Gastroesophageal sphincter (tissue), 4 donors: ENCODE data around the gene GLI1. TPM values are rescaled to one million over a fixed set of nuclear protein-coding genes. Genes with fewer than 3 reads are reported as not detected.
"Not testable (repeated sequence)": the region's sequence is repeated elsewhere in the genome, so short reads cannot be mapped to it uniquely, and the experiment has no call there.

Experiments
- ATAC-seq: fragments of 150-250 bp; one replicate; pipeline ENCODE4 v1.9.1; 2016; ENCODE audit warnings: mild to moderate bottlenecking, moderate library complexity
- H3K27ac ChIP-seq, 4 donors: fragments of 200-600 bp; sonication (generic) in 3 of 4; 1 replicate in 3 of 4; 2 replicates in 1 of 4; pipeline ENCODE4 v1.5.1; 2016 to 2019
- H3K27me3 ChIP-seq: fragments of 200-600 bp; sonication (generic); one replicate; pipeline ENCODE4 v1.5.1; 2019
- H3K36me3 ChIP-seq, 2 donors: fragments of 200-600 bp; sonication (generic); one replicate each; pipeline ENCODE4 v1.5.1; 2019; ENCODE audit warnings: control low read depth in 1 of 2
- H3K4me1 ChIP-seq, 3 donors: fragments of 200-600 bp; sonication (generic); 1 replicate in 2 of 3; 2 replicates in 1 of 3; pipeline ENCODE4 v1.5.1; 2016 to 2019; ENCODE audit warnings: control low read depth in 2 of 3
- H3K4me3 ChIP-seq, 2 donors: fragments of 200-600 bp; sonication (generic); one replicate each; pipeline ENCODE4 v1.5.1; 2019; ENCODE audit warnings: mild to moderate bottlenecking in 1 of 2, moderate library complexity in 1 of 2
- H3K9me3 ChIP-seq, 3 donors: fragments of 200-600 bp; sonication (generic); one replicate each; pipeline ENCODE4 v1.5.1; 2017 to 2019; ENCODE audit warnings: control low read depth in 2 of 3
- CTCF ChIP-seq, 4 experiments: fragments of 200-600 bp in 2 of 4; fragments of 450-650 bp in 2 of 4; sonication (generic) in 1 of 4; IDR thresholded peaks; one replicate each; pipeline ENCODE4 v1.5.1; 2017 to 2019; ENCODE audit warnings: antibody characterized with exemption in 4 of 4, mild to moderate bottlenecking in 2 of 4, moderate library complexity in 2 of 4
- EP300 ChIP-seq: sonication (generic); formaldehyde crosslinking; IDR thresholded peaks from one replicate; pipeline ENCODE4 v1.6.1; 2017; ENCODE audit warnings: antibody characterized with exemption, mild to moderate bottlenecking
- POLR2A ChIP-seq, 2 donors: fragments of 450-650 bp; IDR thresholded peaks; one replicate each; pipeline ENCODE4 v1.6.1; 2017; ENCODE audit warnings: antibody characterized with exemption in 2 of 2, mild to moderate bottlenecking in 2 of 2, moderate library complexity in 1 of 2
- POLR2AphosphoS5 ChIP-seq: sonication (generic); formaldehyde crosslinking; IDR thresholded peaks from one replicate; pipeline ENCODE4 v1.6.1; 2017; ENCODE audit warnings: antibody characterized with exemption
- WGBS, 2 donors: methylation state at CpG; one replicate each; pipeline ENCODE4 v1.1.5; 2018; ENCODE audit warnings: low coverage in 1 of 2; 5-methylcytosine and 5-hydroxymethylcytosine counted together
- total RNA-seq, 4 donors: library from RNA; depleted of rRNA; stranded (reverse); fragments of >200 nt; gene quantifications; one replicate each; pipeline ENCODE4 v1.1.0, GENCODE V29; 2016

Gene GLI1
- total RNA-seq, 4 donors from 2014 or later: 0.15 to 3.6 (median 0.30) TPM

GRCh38 chr12:57491393-57492280 is 32.1 kb downstream of the GLI1 start:
- no peak overlapping the region for H3K4me3 ChIP-seq

GRCh38 chr12:57495051-57495701 is 35.6 kb downstream of the GLI1 start:
- H3K4me3 ChIP-seq, ATAC-seq, H3K4me1 ChIP-seq, H3K9me3 ChIP-seq, H3K27me3 ChIP-seq, H3K27ac ChIP-seq: not testable (repeated sequence)
- no CpG with 5 or more reads among the region's 48 CpGs for WGBS, 2 donors
- H3K36me3 ChIP-seq: peaks cover 0 to 85% of the 10 kb centered on the region in 2 donors

More at GRCh38 chr12:57491393-57492280, 32.1 kb downstream of the GLI1 start:
- H3K27ac ChIP-seq: no peak overlapping the region
- ATAC-seq: no peak
- 80 to 90% methylated on average over 7 to 13 of the region's 15 CpGs for WGBS, 2 donors
- peaks cover 0 to 64% of the 10 kb centered on the region in 2 donors for H3K36me3 ChIP-seq
- no peaks in the 10 kb centered on the region for H3K9me3 ChIP-seq
- peaks cover 4 to 21% (median 8%) of the 10 kb centered on the region in 3 donors for H3K4me1 ChIP-seq
- H3K27me3 ChIP-seq: no peaks in the 10 kb centered on the region
- TF ChIP-seq POLR2AphosphoS5 (no peak), POLR2A (IDR thresholded peaks at IDR 0.05) (no peak), CTCF (IDR thresholded peaks at IDR 0.05) (no peak), EP300 (no peak)

- TF ChIP-seq POLR2A (IDR thresholded peaks at IDR 0.05) (no peak), EP300 (no peak), CTCF (IDR thresholded peaks at IDR 0.05) (no peak), POLR2AphosphoS5 (no peak)
- Histone ChIP-seq H3K27ac (no peak overlapping the region), H3K4me3 (no peak overlapping the region), H3K4me1 (no peaks in the 10 kb centered on the region), H3K9me3 (no peaks in the 10 kb centered on the region), H3K27me3 (no peaks in the 10 kb centered on the region), H3K36me3 (peaks cover 0 to 85% of the 10 kb centered on the region in 2 donors)
- ATAC-seq: no peak
Measured at GRCh38 chr12:57496822-57497221, 37.2 kb downstream of the GLI1 start.

- H3K4me3 ChIP-seq: no peak overlapping the region
- no peak overlapping the region for H3K27ac ChIP-seq
- peaks cover 0 to 85% of the 10 kb centered on the region in 2 donors for H3K36me3 ChIP-seq
- H3K4me1 ChIP-seq: no peaks in the 10 kb centered on the region
- H3K27me3 ChIP-seq: no peaks in the 10 kb centered on the region
- 83 to 86% methylated on average over 9 to 12 of the region's 12 CpGs for WGBS, 2 donors
- H3K9me3 ChIP-seq: no peaks in the 10 kb centered on the region
- TF ChIP-seq EP300 (no peak), CTCF (IDR thresholded peaks at IDR 0.05) (no peak), POLR2AphosphoS5 (no peak), POLR2A (IDR thresholded peaks at IDR 0.05) (no peak)
- ATAC-seq: no peak
Measured at GRCh38 chr12:57497223-57498131, 37.9 kb downstream of the GLI1 start.

- ATAC-seq: no peak
- Histone ChIP-seq H3K27ac (no peak overlapping the region), H3K27me3 (no peaks in the 10 kb centered on the region), H3K36me3 (peaks cover 0 to 87% of the 10 kb centered on the region in 2 donors), H3K9me3 (no peaks in the 10 kb centered on the region), H3K4me1 (no peaks in the 10 kb centered on the region), H3K4me3 (no peak overlapping the region)
- TF ChIP-seq POLR2AphosphoS5 (no peak), POLR2A (IDR thresholded peaks at IDR 0.05) (no peak), EP300 (no peak), CTCF (IDR thresholded peaks at IDR 0.05) (no peak)
- 80% methylated on average over 2 of the region's 9 CpGs; no CpG with 5 or more reads in 1 of the 2 donors for WGBS, 2 donors
Measured at GRCh38 chr12:57498132-57498502, 38.5 kb downstream of the GLI1 start.
